HepG2 (cell line): ENCODE measurements around the gene CCDC183. TPM values are rescaled to one million over a fixed set of nuclear protein-coding genes. Genes with fewer than 3 reads are reported as not detected.

Experiments used
- AGO2 ChIP-seq: fragments of 200-400 bp; formaldehyde crosslinking; optimal IDR thresholded peaks from 2 replicates; pipeline ENCODE3; 2017; ENCODE audit warnings: mild to moderate bottlenecking, low read depth, low read length, moderate library complexity
- AKAP8 ChIP-seq: sonication (generic); formaldehyde crosslinking; IDR thresholded peaks from 2 replicates; pipeline ENCODE4 v1.5.1; 2020; ENCODE audit warnings: mild to moderate bottlenecking, missing genetic modification reagents
- ATF2 ChIP-seq: sonication (generic); formaldehyde crosslinking; IDR thresholded peaks from 2 replicates; pipeline ENCODE4 v1.4.0; 2020; ENCODE audit warnings: missing genetic modification reagents
- CEBPG ChIP-seq: IDR thresholded peaks from 2 replicates; pipeline ENCODE4 v1.6.1; 2016
- DNMT1 ChIP-seq: sonication (generic); formaldehyde crosslinking; IDR thresholded peaks from 2 replicates; pipeline ENCODE4 v1.5.1; 2020; ENCODE audit warnings: mild to moderate bottlenecking, missing genetic modification reagents
- GZF1 ChIP-seq: sonication (generic); formaldehyde crosslinking; IDR thresholded peaks from 2 replicates; pipeline ENCODE4 v1.5.1; 2020; ENCODE audit warnings: mild to moderate bottlenecking, missing genetic modification reagents
- IKZF1 ChIP-seq: fragments of 450-650 bp; IDR thresholded peaks from 2 replicates; pipeline ENCODE4 v1.7.1; 2016
- KAT2B ChIP-seq: fragments of 150-350 bp; IDR thresholded peaks from 2 replicates; pipeline ENCODE4 v1.6.1; 2014; ENCODE audit warnings: low read depth, low read length, borderline replicate concordance
- MTA1 ChIP-seq: sonication (generic); formaldehyde crosslinking; IDR thresholded peaks from 2 replicates; pipeline ENCODE4 v1.4.0; 2020; ENCODE audit warnings: missing genetic modification reagents, mild to moderate bottlenecking, borderline replicate concordance
- TGIF2 ChIP-seq: IDR thresholded peaks from 2 replicates; pipeline ENCODE4 v1.6.1; 2016; ENCODE audit warnings: control low read depth, missing compliant biosample characterization
- TOPORS ChIP-seq: sonication (generic); formaldehyde crosslinking; IDR thresholded peaks from 2 replicates; pipeline ENCODE4 v1.8.0; 2023; ENCODE audit warnings: mild to moderate bottlenecking, missing genetic modification reagents
- ZBTB20 ChIP-seq: sonication (generic); formaldehyde crosslinking; IDR thresholded peaks from 2 replicates; pipeline ENCODE4 v1.8.1; 2023; ENCODE audit warnings: missing genetic modification reagents, low read depth, mild to moderate bottlenecking, borderline replicate concordance
- ZBTB33 ChIP-seq: sonication (generic); formaldehyde crosslinking; IDR thresholded peaks from 2 replicates; pipeline ENCODE4 v1.4.0; 2020; ENCODE audit warnings: missing genetic modification reagents
- ZBTB34 ChIP-seq: sonication (generic); formaldehyde crosslinking; IDR thresholded peaks from 2 replicates; pipeline ENCODE4 v1.8.0; 2022; ENCODE audit warnings: mild to moderate bottlenecking, missing genetic modification reagents
- ZFX ChIP-seq: sonication (generic); formaldehyde crosslinking; IDR thresholded peaks from 2 replicates; pipeline ENCODE4 v1.4.0; 2020; ENCODE audit warnings: mild to moderate bottlenecking, low read depth, missing genetic modification reagents, moderate library complexity
- ZNF329 ChIP-seq: sonication (generic); formaldehyde crosslinking; IDR thresholded peaks from 2 replicates; pipeline ENCODE4 v1.9.0; 2021; ENCODE audit warnings: low read depth, mild to moderate bottlenecking, missing genetic modification reagents
- ZNF331 ChIP-seq: sonication (generic); formaldehyde crosslinking; IDR thresholded peaks from 2 replicates; pipeline ENCODE4 v1.4.0; 2020; ENCODE audit warnings: missing genetic modification reagents
- ZNF333 ChIP-seq: sonication (generic); formaldehyde crosslinking; IDR thresholded peaks from 2 replicates; pipeline ENCODE4 v1.4.0; 2020; ENCODE audit warnings: mild to moderate bottlenecking, missing genetic modification reagents, borderline replicate concordance
- ZNF451 ChIP-seq: sonication (generic); formaldehyde crosslinking; IDR thresholded peaks from 2 replicates; pipeline ENCODE4 v1.5.0; 2020; ENCODE audit warnings: mild to moderate bottlenecking, missing genetic modification reagents
- polyA plus RNA-seq, 8 experiments: library from polyadenylated mRNA; depleted of rRNA in 3 of 8; stranded (reverse) in 7 of 8; unstranded in 1 of 8; fragments of >200 nt; fragmentation: Illumina TruSeq in 4 of 8; extraction: Trizol in 4 of 8; gene quantifications; 2 replicates each; pipeline versions ENCODE4 v1.2.1 to v1.2.3, GENCODE V29; 2011 to 2016; ENCODE audit warnings: low read depth in 4 of 8, missing spikeins in 1 of 8, mixed read lengths in 1 of 8; ENCODE audit not compliant: insufficient read depth in 1 of 8
- total RNA-seq, 5 experiments: library from RNA; depleted of rRNA; stranded (reverse); fragments of >200 nt; fragmentation: Illumina TruSeq; extraction: Trizol; gene quantifications; 2 replicates each; pipeline ENCODE4 v1.2.3, GENCODE V29; 2016; ENCODE audit warnings: low read depth in 1 of 5
- TF ChIP-seq, protein P1 (sequence below): sonication (generic); formaldehyde crosslinking; IDR thresholded peaks from 2 replicates; pipeline ENCODE4 v1.4.0; 2020; ENCODE audit warnings: missing genetic modification reagents

Gene CCDC183
- total and polyA plus RNA-seq, 2 of the 13 experiments (the other 11 are each of a cell fraction or from before 2014, with no cell fraction given) = 5.0 to 66.4 TPM

- TF ChIP-seq ZBTB34 (CRISPR knock-in tag) (peak; percentile 87), TOPORS (0 out of 2 replicates have a peak, but pooled peaks have one; percentile 45), MTA1 (CRISPR knock-in tag) (no peak), GZF1 (CRISPR knock-in tag) (no peak), ZBTB20 (CRISPR knock-in tag) (no peak), ZBTB33 (CRISPR knock-in tag) (peak; percentile 65; the same call in 1 of the 2 replicates), CEBPG (no peak), AGO2 (peak; percentile 93), ZNF331 (CRISPR knock-in tag) (no peak), ZNF451 (CRISPR knock-in tag) (0 out of 2 replicates have a peak, but pooled peaks have one; percentile 23), TGIF2 (no peak), KAT2B (no peak), ATF2 (CRISPR knock-in tag) (no peak), ZNF329 (no peak), ZNF333 (CRISPR knock-in tag) (0 out of 2 replicates have a peak, but pooled peaks have one; percentile 14), AKAP8 (CRISPR knock-in tag) (peak; percentile 69), IKZF1 (no peak), DNMT1 (CRISPR knock-in tag) (0 out of 2 replicates have a peak, but pooled peaks have one; percentile 32), ZFX (CRISPR knock-in tag) (peak; percentile 33; the same call in 1 of the 2 replicates)
- TF ChIP-seq, protein P1, sequence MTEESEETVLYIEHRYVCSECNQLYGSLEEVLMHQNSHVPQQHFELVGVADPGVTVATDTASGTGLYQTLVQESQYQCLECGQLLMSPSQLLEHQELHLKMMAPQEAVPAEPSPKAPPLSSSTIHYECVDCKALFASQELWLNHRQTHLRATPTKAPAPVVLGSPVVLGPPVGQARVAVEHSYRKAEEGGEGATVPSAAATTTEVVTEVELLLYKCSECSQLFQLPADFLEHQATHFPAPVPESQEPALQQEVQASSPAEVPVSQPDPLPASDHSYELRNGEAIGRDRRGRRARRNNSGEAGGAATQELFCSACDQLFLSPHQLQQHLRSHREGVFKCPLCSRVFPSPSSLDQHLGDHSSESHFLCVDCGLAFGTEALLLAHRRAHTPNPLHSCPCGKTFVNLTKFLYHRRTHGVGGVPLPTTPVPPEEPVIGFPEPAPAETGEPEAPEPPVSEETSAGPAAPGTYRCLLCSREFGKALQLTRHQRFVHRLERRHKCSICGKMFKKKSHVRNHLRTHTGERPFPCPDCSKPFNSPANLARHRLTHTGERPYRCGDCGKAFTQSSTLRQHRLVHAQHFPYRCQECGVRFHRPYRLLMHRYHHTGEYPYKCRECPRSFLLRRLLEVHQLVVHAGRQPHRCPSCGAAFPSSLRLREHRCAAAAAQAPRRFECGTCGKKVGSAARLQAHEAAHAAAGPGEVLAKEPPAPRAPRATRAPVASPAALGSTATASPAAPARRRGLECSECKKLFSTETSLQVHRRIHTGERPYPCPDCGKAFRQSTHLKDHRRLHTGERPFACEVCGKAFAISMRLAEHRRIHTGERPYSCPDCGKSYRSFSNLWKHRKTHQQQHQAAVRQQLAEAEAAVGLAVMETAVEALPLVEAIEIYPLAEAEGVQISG (CRISPR knock-in tag) = no peak; the same call in 1 of the 2 replicates
Measured at GRCh38 chr9:136851941-136852663, 56.0 kb downstream of the CCDC183 start, which contains the start of gene MAMDC4 (continued).
